IPS-NIHi11 (cell line): ENCODE results near the gene ELOVL4.

Source experiments
- DNase-seq: peaks from one replicate; pipeline ENCODE4 v3.0.0; 2012; ENCODE audit warnings: mixed read lengths, low spot score

ELOVL4 gene

GRCh38 chr6:79947191-79948186 is at the start of gene ELOVL4:
Gene ELOVL4, minus strand, starts transcription at chr6:79947553. Its CDS starts 274 bp downstream, at chr6:79947279.
- peak; percentile 86 for DNase-seq

GRCh38 chr6:79993911-79994309 is 46.6 kb upstream of the ELOVL4 start:
- DNase-seq = no peak

GRCh38 chr6:79993012-79993910 is 45.9 kb upstream of the ELOVL4 start:
- DNase-seq = peak; percentile 5

- no peak for DNase-seq
Observed at GRCh38 chr6:79989641-79990040, 42.3 kb upstream of the ELOVL4 start.

- no peak for DNase-seq
Observed at GRCh38 chr6:79985128-79985527, 37.8 kb upstream of the ELOVL4 start.

- peak; percentile 34 for DNase-seq
Observed at GRCh38 chr6:79984261-79984660, 36.9 kb upstream of the ELOVL4 start.

GRCh38 chr6:79981652-79982051 is 34.3 kb upstream of the ELOVL4 start:
- DNase-seq = no peak

- no peak for DNase-seq
Observed at GRCh38 chr6:79971193-79971592, 23.8 kb upstream of the ELOVL4 start.

GRCh38 chr6:79969784-79970183 is 22.4 kb upstream of the ELOVL4 start:
- DNase-seq = no peak

GRCh38 chr6:79967178-79967577 is 19.8 kb upstream of the ELOVL4 start:
- no peak for DNase-seq

GRCh38 chr6:79964607-79965081 is 17.3 kb upstream of the ELOVL4 start:
- no peak for DNase-seq

GRCh38 chr6:79954849-79955248 is 7.5 kb upstream of the ELOVL4 start:
- DNase-seq = no peak

- peak; percentile 56 for DNase-seq
Observed at GRCh38 chr6:79949233-79949632, 1.9 kb upstream of the ELOVL4 start.

GRCh38 chr6:79946272-79947190 is 822 bp downstream of the ELOVL4 start:
- peak; percentile 46 for DNase-seq

- no peak for DNase-seq
Observed at GRCh38 chr6:79943133-79943532, 4.2 kb downstream of the ELOVL4 start.

- no peak for DNase-seq
Observed at GRCh38 chr6:79941489-79942151, 5.7 kb downstream of the ELOVL4 start.

GRCh38 chr6:79928478-79928998 is 18.8 kb downstream of the ELOVL4 start:
- no peak for DNase-seq

GRCh38 chr6:79927758-79928157 is 19.6 kb downstream of the ELOVL4 start:
- no peak for DNase-seq

GRCh38 chr6:79923270-79923669 is 24.1 kb downstream of the ELOVL4 start:
- DNase-seq = no peak

- DNase-seq = no peak
Observed at GRCh38 chr6:79922018-79922417, 25.3 kb downstream of the ELOVL4 start.

GRCh38 chr6:79913369-79913768 is 34.0 kb downstream of the ELOVL4 start:
- no peak for DNase-seq
